IMR-90 (cell line): ENCODE results near the gene ZNF532. TPM values are rescaled to one million over a fixed set of nuclear protein-coding genes. Genes with fewer than 3 reads are reported as not detected.

Experiments
- ATAC-seq: fragments of 200-7000 bp; cut with Tn5 transposase; 2 replicates; pipeline ENCODE4 v1.9.1; 2020; ENCODE audit warnings: low read depth, mild to moderate bottlenecking, moderate library complexity
- BruUV-seq: library from RNA; stranded (reverse); fragments of 400-500 nt; replicated peaks from 2 replicates; lab custom pipeline; 2021; lab: Mats Ljungman, UMichigan
- CTCF ChIA-PET: fragments of 300-600 bp; formaldehyde crosslinking; extraction: SDS; loops from one replicate; lab custom pipeline; 2021; ENCODE audit warnings: antibody characterized with exemption; lab: Yijun Ruan, JAX
- POLR2A ChIA-PET: fragments of 300-600 bp; sonication (Branson Sonifier 250); formaldehyde crosslinking; loops from one replicate; lab custom pipeline; 2022; ENCODE audit warnings: antibody characterized with exemption; ENCODE audit not compliant: unreplicated experiment; lab: Charles Lee
- DNase-seq: peaks from one replicate; pipeline ENCODE4 v3.0.0; 2013
- H2AFZ ChIP-seq: replicated peaks from 2 replicates; pipeline ENCODE3; 2013; ENCODE audit warnings: low read length, mild to moderate bottlenecking; ENCODE audit not compliant: poor library complexity
- H2AK5ac ChIP-seq: 2 replicates; pipeline ENCODE4 v1.6.1; 2013; ENCODE audit warnings: low read depth, low read length, inconsistent platforms
- H2AK9ac ChIP-seq: replicated peaks from 2 replicates; pipeline ENCODE3; 2013; ENCODE audit warnings: mild to moderate bottlenecking, low read depth, low read length, moderate library complexity; ENCODE audit not compliant: poor library complexity
- H2BK120ac ChIP-seq: 2 replicates; pipeline ENCODE4 v1.6.1; 2013; ENCODE audit warnings: low read depth, low read length, inconsistent platforms
- H2BK15ac ChIP-seq: 3 replicates; pipeline ENCODE4 v1.6.1; 2013; ENCODE audit warnings: low read depth, low read length, inconsistent platforms
- H2BK20ac ChIP-seq: 2 replicates; pipeline ENCODE4 v1.6.1; 2013; ENCODE audit warnings: low read depth, mild to moderate bottlenecking, inconsistent platforms, low read length, moderate library complexity
- H2BK5ac ChIP-seq: 2 replicates; pipeline ENCODE4 v1.6.1; 2013; ENCODE audit warnings: mild to moderate bottlenecking, low read depth, low read length, inconsistent platforms; ENCODE audit not compliant: poor library complexity, severe bottlenecking
- H3K14ac ChIP-seq: replicated peaks from 2 replicates; pipeline ENCODE4 v1.6.1; 2013; ENCODE audit warnings: low read depth, low read length, inconsistent platforms
- H3K18ac ChIP-seq: 2 replicates; pipeline ENCODE4 v1.6.1; 2013; ENCODE audit warnings: low read depth, low read length, control low read depth
- H3K23ac ChIP-seq: 2 replicates; pipeline ENCODE4 v1.6.1; 2013; ENCODE audit warnings: low read depth, low read length, inconsistent platforms
- H3K27ac ChIP-seq: 2 replicates; pipeline ENCODE4 v1.5.1; 2013; ENCODE audit warnings: mild to moderate bottlenecking, control low read depth, low read length; ENCODE audit not compliant: insufficient read depth
- H3K27me3 ChIP-seq: 2 replicates; pipeline ENCODE4 v1.6.1; 2013; ENCODE audit warnings: low read length; ENCODE audit not compliant: control insufficient read depth, insufficient read depth
- H3K36me3 ChIP-seq: 2 replicates; pipeline ENCODE4 v1.6.1; 2013; ENCODE audit warnings: low read length, mixed read lengths; ENCODE audit not compliant: control insufficient read depth, insufficient read depth
- H3K4ac ChIP-seq: 2 replicates; pipeline ENCODE4 v1.6.1; 2013; ENCODE audit warnings: low read depth, low read length, inconsistent platforms
- H3K4me1 ChIP-seq: 2 replicates; pipeline ENCODE4 v1.6.1; 2013; ENCODE audit warnings: low read length, mixed read lengths; ENCODE audit not compliant: control insufficient read depth, insufficient read depth
- H3K4me2 ChIP-seq: 2 replicates; pipeline ENCODE4 v1.6.1; 2013; ENCODE audit warnings: low read depth, mild to moderate bottlenecking, control low read depth, low read length, moderate library complexity
- H3K4me3 ChIP-seq: 2 replicates; pipeline ENCODE4 v1.5.1; 2013; ENCODE audit warnings: low read depth, mild to moderate bottlenecking, control low read depth, low read length, moderate library complexity; ENCODE audit not compliant: insufficient read depth
- H3K56ac ChIP-seq: 2 replicates; pipeline ENCODE4 v1.6.1; 2013; ENCODE audit warnings: low read length, inconsistent platforms; ENCODE audit not compliant: insufficient read depth; ENCODE audit errors: extremely low read depth
- H3K79me1 ChIP-seq, 2 experiments: 2 replicates each; pipeline ENCODE4 v1.6.1; 2013; ENCODE audit warnings: low read length in 2 of 2, inconsistent platforms in 1 of 2, low read depth in 1 of 2
- H3K9ac ChIP-seq: 2 replicates; pipeline ENCODE4 v1.6.1; 2013; ENCODE audit warnings: low read depth, low read length, control low read depth
- H3K9me1 ChIP-seq: 2 replicates; pipeline ENCODE4 v1.6.1; 2013; ENCODE audit warnings: low read length, inconsistent platforms; ENCODE audit not compliant: insufficient read depth
- H3K9me3 ChIP-seq: 2 replicates; pipeline ENCODE4 v1.6.1; 2013; ENCODE audit warnings: low read length; ENCODE audit not compliant: control insufficient read depth, insufficient read depth
- H4K20me1 ChIP-seq: 2 replicates; pipeline ENCODE4 v1.6.1; 2013; ENCODE audit warnings: low read length, inconsistent platforms; ENCODE audit not compliant: insufficient read depth
- H4K5ac ChIP-seq: 2 replicates; pipeline ENCODE4 v1.6.1; 2013; ENCODE audit warnings: mild to moderate bottlenecking, low read depth, low read length, control low read depth
- H4K8ac ChIP-seq, 2 experiments: 2 replicates each; pipeline ENCODE4 v1.6.1; 2013; ENCODE audit warnings: low read depth in 2 of 2, low read length in 2 of 2, control low read depth in 1 of 2, inconsistent platforms in 1 of 2
- H4K91ac ChIP-seq: 2 replicates; pipeline ENCODE4 v1.6.1; 2013; ENCODE audit warnings: low read depth, low read length, inconsistent platforms; ENCODE audit not compliant: insufficient read depth
- POLR2A ChIP-seq: IDR thresholded peaks from 2 replicates; pipeline ENCODE4 v1.6.1; 2012; ENCODE audit warnings: mild to moderate bottlenecking, low read depth, low read length
- RCOR1 ChIP-seq: IDR thresholded peaks from 2 replicates; pipeline ENCODE4 v1.6.1; 2012; ENCODE audit warnings: mild to moderate bottlenecking, low read length, improper control_type of control experiment; ENCODE audit not compliant: insufficient replicate concordance
- WGBS, 2 experiments: methylation state at CpG; one replicate each; pipeline versions ENCODE4 v1.1.5 to v1.1.7; 2013; ENCODE audit warnings: missing lambda C conversion rate in 2 of 2; ENCODE audit not compliant: insufficient read length in 1 of 2; ENCODE audit errors: extremely low coverage in 2 of 2; 5-methylcytosine and 5-hydroxymethylcytosine counted together
- dilution Hi-C: fragments of 300-500 bp; cut with HindIII; formaldehyde crosslinking; loops from one replicate; pipeline ENCODE4 v1.14.3; 2018; ENCODE audit warnings: low sequenced_read_pairs; ENCODE audit not compliant: unreplicated experiment
- in situ Hi-C: fragments of 300-500 bp; cut with MboI; formaldehyde crosslinking; loops from 3 replicates; pipeline ENCODE4 v1.14.3; 2019; ENCODE audit warnings: low sequenced_read_pairs, inconsistent platforms, mixed read lengths
- intact Hi-C: fragments of 100-400 bp; cut with micrococcal nuclease; formaldehyde crosslinking; loops from 2 replicates; pipeline ENCODE4 v1.10.0; 2022
- polyA plus RNA-seq, 3 experiments: library from polyadenylated mRNA; depleted of rRNA; stranded (reverse); fragments of >200 nt; gene quantifications; 2 replicates each; pipeline ENCODE4 v1.2.3, GENCODE V29; 2012; ENCODE audit warnings: low replicate concordance in 1 of 3
- total RNA-seq: library from RNA; depleted of rRNA; stranded (reverse); fragments of >200 nt; gene quantifications from 2 replicates; pipeline ENCODE4 v1.2.3, GENCODE V29; 2012

Gene ZNF532
- total and polyA plus RNA-seq, 2 of the 4 experiments (the other 2 are of a cell fraction), result 29.9 to 45.8 TPM

GRCh38 chr18:59026831-59027410 lies 162.2 kb downstream of the ZNF532 start:
- in situ Hi-C loops, result no loop called here
- no TSS peak for BruUV-seq
- H3K4ac ChIP-seq, result no peak overlapping the region
- H2BK15ac ChIP-seq, result no peak overlapping the region
- intact Hi-C loops, result no loop called here
- H3K27ac ChIP-seq, result no peak overlapping the region
- ChIA-PET POLR2A (no interaction called here), CTCF (no interaction called here)
- ATAC-seq (no peak), DNase-seq (no peak)
- H3K4me2 ChIP-seq, result no peak overlapping the region
- no peak overlapping the region for H4K91ac ChIP-seq
- H2BK5ac ChIP-seq, result no peak overlapping the region
- H2BK20ac ChIP-seq, result no peak overlapping the region
- H3K4me1 ChIP-seq, result peaks cover 4% of the 10 kb centered on the region; the same call in 1 of the 2 replicates
- H2BK120ac ChIP-seq, result no peak overlapping the region
- no peak overlapping the region for H3K4me3 ChIP-seq
- no peak for TF ChIP-seq POLR2A
- no peak for TF ChIP-seq RCOR1
- no peaks in the 10 kb centered on the region; the same call in 1 of the 2 replicates for H3K9me1 ChIP-seq
- no peak overlapping the region for H2AFZ ChIP-seq
- no peak overlapping the region for H4K8ac ChIP-seq
- no peak overlapping the region for H3K9ac ChIP-seq
- H3K56ac ChIP-seq, result no peak overlapping the region
- no peak overlapping the region for H3K23ac ChIP-seq
- no peaks in the 10 kb centered on the region for H3K79me1 ChIP-seq
- H4K5ac ChIP-seq, result no peak overlapping the region
- H4K20me1 ChIP-seq, result no peaks in the 10 kb centered on the region
- WGBS, 2 experiments, result 84% methylated on average over 4 of the region's 12 CpGs; no CpG with 5 or more reads in 1 of the 2 experiments
- dilution Hi-C loops, result no loop called here
- H3K18ac ChIP-seq, result no peak overlapping the region
- no peak overlapping the region for H2AK5ac ChIP-seq
- H3K9me3 ChIP-seq, result no peaks in the 10 kb centered on the region
- H3K36me3 ChIP-seq, result no peaks in the 10 kb centered on the region
- no peaks in the 10 kb centered on the region for H3K27me3 ChIP-seq
- H3K14ac ChIP-seq, result no peak overlapping the region
- no peak overlapping the region for H2AK9ac ChIP-seq
